Measurements from ENCODE around the gene ASCC3. TPM values are rescaled to one million over a fixed set of nuclear protein-coding genes. Genes with fewer than 3 reads are reported as not detected.
A peak's percentile ranks its signal among the peaks of the same experiment; 100 is the strongest.

Gene ASCC3, protein sequence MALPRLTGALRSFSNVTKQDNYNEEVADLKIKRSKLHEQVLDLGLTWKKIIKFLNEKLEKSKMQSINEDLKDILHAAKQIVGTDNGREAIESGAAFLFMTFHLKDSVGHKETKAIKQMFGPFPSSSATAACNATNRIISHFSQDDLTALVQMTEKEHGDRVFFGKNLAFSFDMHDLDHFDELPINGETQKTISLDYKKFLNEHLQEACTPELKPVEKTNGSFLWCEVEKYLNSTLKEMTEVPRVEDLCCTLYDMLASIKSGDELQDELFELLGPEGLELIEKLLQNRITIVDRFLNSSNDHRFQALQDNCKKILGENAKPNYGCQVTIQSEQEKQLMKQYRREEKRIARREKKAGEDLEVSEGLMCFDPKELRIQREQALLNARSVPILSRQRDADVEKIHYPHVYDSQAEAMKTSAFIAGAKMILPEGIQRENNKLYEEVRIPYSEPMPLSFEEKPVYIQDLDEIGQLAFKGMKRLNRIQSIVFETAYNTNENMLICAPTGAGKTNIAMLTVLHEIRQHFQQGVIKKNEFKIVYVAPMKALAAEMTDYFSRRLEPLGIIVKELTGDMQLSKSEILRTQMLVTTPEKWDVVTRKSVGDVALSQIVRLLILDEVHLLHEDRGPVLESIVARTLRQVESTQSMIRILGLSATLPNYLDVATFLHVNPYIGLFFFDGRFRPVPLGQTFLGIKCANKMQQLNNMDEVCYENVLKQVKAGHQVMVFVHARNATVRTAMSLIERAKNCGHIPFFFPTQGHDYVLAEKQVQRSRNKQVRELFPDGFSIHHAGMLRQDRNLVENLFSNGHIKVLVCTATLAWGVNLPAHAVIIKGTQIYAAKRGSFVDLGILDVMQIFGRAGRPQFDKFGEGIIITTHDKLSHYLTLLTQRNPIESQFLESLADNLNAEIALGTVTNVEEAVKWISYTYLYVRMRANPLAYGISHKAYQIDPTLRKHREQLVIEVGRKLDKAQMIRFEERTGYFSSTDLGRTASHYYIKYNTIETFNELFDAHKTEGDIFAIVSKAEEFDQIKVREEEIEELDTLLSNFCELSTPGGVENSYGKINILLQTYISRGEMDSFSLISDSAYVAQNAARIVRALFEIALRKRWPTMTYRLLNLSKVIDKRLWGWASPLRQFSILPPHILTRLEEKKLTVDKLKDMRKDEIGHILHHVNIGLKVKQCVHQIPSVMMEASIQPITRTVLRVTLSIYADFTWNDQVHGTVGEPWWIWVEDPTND (N-terminal part only)
- total RNA-seq (32.6 TPM), polyA plus RNA-seq (14.5 TPM)
- long read RNA-seq, donor 1 = 0 reads
- long read RNA-seq, donor 2 = 0 reads
- long read RNA-seq, donor 3, partial matches to known transcripts = 0 of 4 reads
- long read RNA-seq, donor 3, other reads (novel, unspliced or antisense) = 0 of 4 reads
- long read RNA-seq, donor 4, partial matches to known transcripts = 0 of 2 reads
- long read RNA-seq, donor 4, other reads (novel, unspliced or antisense) = 0 of 2 reads
- long read RNA-seq, donor 5, partial matches to known transcripts = 0 of 2 reads
- long read RNA-seq, donor 5, other reads (novel, unspliced or antisense) = 0 of 2 reads
- long read RNA-seq, donor 6, partial matches to known transcripts = 0 of 1 reads
- long read RNA-seq, donor 6, other reads (novel, unspliced or antisense) = 0 of 1 reads
- long read RNA-seq, donor 7, full-length matches to known transcripts = 4 of 4 reads
- long read RNA-seq, donor 7, partial matches to known transcripts = 0 of 4 reads
- long read RNA-seq, donor 7, other reads (novel, unspliced or antisense) = 0 of 4 reads
- long read RNA-seq, donor 8, full-length matches to known transcripts = 3 of 3 reads
- long read RNA-seq, donor 8, partial matches to known transcripts = 0 of 3 reads
- long read RNA-seq, donor 8, other reads (novel, unspliced or antisense) = 0 of 3 reads
- long read RNA-seq, donor 9, full-length matches to known transcripts = 1 of 1 reads
- long read RNA-seq, donor 9, partial matches to known transcripts = 0 of 1 reads
- long read RNA-seq, donor 9, other reads (novel, unspliced or antisense) = 0 of 1 reads
- long read RNA-seq, donor 10, partial matches to known transcripts = 0 of 2 reads
- long read RNA-seq, donor 10, other reads (novel, unspliced or antisense) = 0 of 2 reads

- under 1% methylated on average over 83 of the region's 83 CpGs for WGBS
- Histone ChIP-seq H3K9me3 (ENCODE audit: control insufficient read depth in 2 of 2, insufficient read depth in 1 of 2, low read length in 1 of 2) (no peaks in the 10 kb centered on the region), H3K4me3 (ENCODE audit: low read length in 2 of 2) (peak within 1 kb of the TSS; percentile 65 to 92), H3K4me1 (ENCODE audit: control insufficient read depth in 2 of 2, insufficient read depth in 2 of 2, low read length in 2 of 2) (peaks cover 3 to 4% of the 10 kb centered on the region in 2 donors), H3K27ac (ENCODE audit: low read depth in 1 of 2, low read length in 1 of 2) (peak within 1 kb of the TSS; percentile 92 to 94), H3K36me3 (ENCODE audit: control insufficient read depth in 2 of 2, insufficient read depth in 2 of 2, low read length in 1 of 2) (no peaks in the 10 kb centered on the region), H3K27me3 (ENCODE audit: control insufficient read depth in 2 of 2, insufficient read depth in 1 of 2, low read length in 1 of 2) (no peaks in the 10 kb centered on the region)
- DNase-seq (ENCODE audit: low read depth in 6 of 9, low spot score in 9 of 9) = peak; percentile 59 to 92 (median 83)
These were observed at the start of gene ASCC3 for GRCh38 chr6:100880853-100881706. TSS of gene ASCC3 (minus strand) at chr6:100881329. CDS start at chr6:100867997, 13,332 bp downstream.

DNA sequence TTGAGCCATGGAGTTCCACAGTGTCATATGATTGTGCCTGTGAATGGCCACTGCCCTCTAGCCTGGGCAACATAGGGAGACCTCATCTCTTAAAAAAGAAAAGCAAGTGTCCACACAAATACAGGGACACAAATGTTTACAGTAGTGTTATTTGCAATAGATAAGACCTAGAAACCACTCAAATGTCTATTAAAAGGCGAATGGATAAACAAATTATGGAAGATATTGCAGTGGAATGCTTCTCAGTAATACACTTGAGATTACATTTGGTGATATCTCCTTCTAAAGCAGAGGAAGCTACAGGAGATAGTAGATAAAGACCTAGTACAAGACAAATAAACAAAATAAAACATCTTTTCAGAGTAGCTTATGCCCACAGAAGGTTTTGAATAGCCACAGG, 44.6 kb upstream of the ASCC3 start:
- Histone ChIP-seq H3K4me1 (ENCODE audit: control insufficient read depth in 2 of 2, insufficient read depth in 2 of 2, low read length in 2 of 2) (no peaks in the 10 kb centered on the region), H3K4me3 (ENCODE audit: low read length in 2 of 2) (no peak overlapping the region), H3K9me3 (ENCODE audit: control insufficient read depth in 2 of 2, insufficient read depth in 1 of 2, low read length in 1 of 2) (no peaks in the 10 kb centered on the region), H3K36me3 (ENCODE audit: control insufficient read depth in 2 of 2, insufficient read depth in 2 of 2, low read length in 1 of 2) (no peaks in the 10 kb centered on the region), H3K27ac (ENCODE audit: low read depth in 1 of 2, low read length in 1 of 2) (no peak overlapping the region), H3K27me3 (ENCODE audit: control insufficient read depth in 2 of 2, insufficient read depth in 1 of 2, low read length in 1 of 2) (no peaks in the 10 kb centered on the region)
- no peak for DNase-seq (ENCODE audit: low read depth in 6 of 9, low spot score in 9 of 9)
- WGBS = 90% methylated on average over 1 of the region's 1 CpG

DNA sequence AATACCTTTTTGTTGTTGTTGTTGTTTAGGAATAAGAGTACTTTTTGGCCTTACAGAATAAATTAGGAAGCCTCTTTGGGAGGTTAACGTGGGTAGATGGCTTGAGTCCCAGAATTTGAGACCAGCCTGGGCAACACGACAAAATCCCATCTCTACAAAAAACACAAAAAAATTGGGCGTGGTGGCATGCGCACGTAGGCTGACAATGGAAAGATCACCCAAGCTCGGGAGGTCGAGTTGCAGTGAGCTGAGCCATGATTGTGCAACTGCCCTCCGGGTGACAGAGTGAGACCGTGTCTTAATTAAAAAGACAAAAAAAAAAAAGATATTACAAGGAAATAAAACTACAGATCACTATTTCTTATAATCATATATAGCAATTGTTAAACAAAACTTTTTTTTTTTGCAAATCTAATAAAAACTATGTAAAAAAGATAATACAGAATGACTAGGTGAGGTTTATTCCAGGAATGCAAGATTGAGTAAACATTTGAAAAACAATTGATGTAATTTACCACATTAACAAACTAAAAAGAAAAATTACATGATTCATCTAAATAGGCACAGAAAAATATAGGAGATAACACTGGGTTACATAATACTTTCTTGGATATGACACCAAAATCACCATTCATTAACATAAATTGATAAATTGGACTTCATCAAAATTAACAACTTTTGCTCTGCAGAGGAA, 43.6 kb upstream of the ASCC3 start:
- no peak for DNase-seq (ENCODE audit: low read depth in 6 of 9, low spot score in 9 of 9)
- WGBS = 91% methylated on average over 9 of the region's 9 CpGs
- no peaks in the 10 kb centered on the region for H3K4me1 ChIP-seq (ENCODE audit: control insufficient read depth in 2 of 2, insufficient read depth in 2 of 2, low read length in 2 of 2)
- no peak overlapping the region for H3K27ac ChIP-seq (ENCODE audit: low read depth in 1 of 2, low read length in 1 of 2)
- no peaks in the 10 kb centered on the region for H3K36me3 ChIP-seq (ENCODE audit: control insufficient read depth in 2 of 2, insufficient read depth in 2 of 2, low read length in 1 of 2)
- H3K4me3 ChIP-seq (ENCODE audit: low read length in 2 of 2) = no peak overlapping the region
- H3K27me3 ChIP-seq (ENCODE audit: control insufficient read depth in 2 of 2, insufficient read depth in 1 of 2, low read length in 1 of 2) = no peaks in the 10 kb centered on the region
- H3K9me3 ChIP-seq (ENCODE audit: control insufficient read depth in 2 of 2, insufficient read depth in 1 of 2, low read length in 1 of 2) = no peaks in the 10 kb centered on the region

- H3K9me3 ChIP-seq (ENCODE audit: control insufficient read depth in 2 of 2, insufficient read depth in 1 of 2, low read length in 1 of 2) = no peaks in the 10 kb centered on the region
- no peak for DNase-seq (ENCODE audit: low read depth in 6 of 9, low spot score in 9 of 9)
- no peak overlapping the region for H3K27ac ChIP-seq (ENCODE audit: low read depth in 1 of 2, low read length in 1 of 2)
- no peak overlapping the region for H3K4me3 ChIP-seq (ENCODE audit: low read length in 2 of 2)
- no peaks in the 10 kb centered on the region for H3K27me3 ChIP-seq (ENCODE audit: control insufficient read depth in 2 of 2, insufficient read depth in 1 of 2, low read length in 1 of 2)
- no peaks in the 10 kb centered on the region for H3K36me3 ChIP-seq (ENCODE audit: control insufficient read depth in 2 of 2, insufficient read depth in 2 of 2, low read length in 1 of 2)
- H3K4me1 ChIP-seq (ENCODE audit: control insufficient read depth in 2 of 2, insufficient read depth in 2 of 2, low read length in 2 of 2) = no peaks in the 10 kb centered on the region
- WGBS = 84% methylated on average over 3 of the region's 3 CpGs
These were observed 42.5 kb upstream of the ASCC3 start for GRCh38 chr6:100923481-100924165.

DNA sequence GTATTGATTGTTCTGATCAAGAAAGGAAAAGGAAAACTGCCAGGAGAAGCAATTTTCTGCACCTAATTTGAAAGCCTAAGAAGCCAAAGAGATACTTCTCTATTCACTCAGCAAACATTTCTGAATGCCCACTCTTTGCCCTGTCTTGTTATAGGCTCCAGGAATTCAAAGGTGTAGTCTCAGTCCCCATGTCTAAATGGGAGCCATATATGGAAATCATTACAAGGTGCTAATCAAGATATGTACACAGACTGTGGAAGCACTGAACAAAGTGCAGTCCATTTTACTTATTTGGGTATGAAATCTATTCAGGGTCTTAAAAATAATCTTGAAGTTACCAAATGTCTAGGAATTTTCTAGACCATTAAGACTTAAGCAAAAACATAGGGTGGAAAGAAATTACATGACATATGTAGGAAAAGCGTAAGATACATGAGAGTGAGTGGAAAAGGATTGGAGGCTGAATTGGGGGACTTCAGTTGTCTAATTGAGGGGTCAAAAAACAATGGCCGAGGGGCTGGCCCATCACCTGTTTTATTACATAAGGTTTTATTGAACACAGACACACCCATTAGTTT, 39.0 kb upstream of the ASCC3 start:
- 94% methylated on average over 2 of the region's 2 CpGs for whole genome bisulfite sequencing
- H3K27ac ChIP-seq (ENCODE audit: low read depth in 1 of 2, low read length in 1 of 2) = no peak overlapping the region
- no peaks in the 10 kb centered on the region for H3K27me3 ChIP-seq (ENCODE audit: control insufficient read depth in 2 of 2, insufficient read depth in 1 of 2, low read length in 1 of 2)
- no peaks in the 10 kb centered on the region for H3K9me3 ChIP-seq (ENCODE audit: control insufficient read depth in 2 of 2, insufficient read depth in 1 of 2, low read length in 1 of 2)
- no peaks in the 10 kb centered on the region for H3K36me3 ChIP-seq (ENCODE audit: control insufficient read depth in 2 of 2, insufficient read depth in 2 of 2, low read length in 1 of 2)
- no peak overlapping the region for H3K4me3 ChIP-seq (ENCODE audit: low read length in 2 of 2)
- DNase-seq (ENCODE audit: low read depth in 6 of 9, low spot score in 9 of 9) = no peak
- no peaks in the 10 kb centered on the region for H3K4me1 ChIP-seq (ENCODE audit: control insufficient read depth in 2 of 2, insufficient read depth in 2 of 2, low read length in 2 of 2)

DNA sequence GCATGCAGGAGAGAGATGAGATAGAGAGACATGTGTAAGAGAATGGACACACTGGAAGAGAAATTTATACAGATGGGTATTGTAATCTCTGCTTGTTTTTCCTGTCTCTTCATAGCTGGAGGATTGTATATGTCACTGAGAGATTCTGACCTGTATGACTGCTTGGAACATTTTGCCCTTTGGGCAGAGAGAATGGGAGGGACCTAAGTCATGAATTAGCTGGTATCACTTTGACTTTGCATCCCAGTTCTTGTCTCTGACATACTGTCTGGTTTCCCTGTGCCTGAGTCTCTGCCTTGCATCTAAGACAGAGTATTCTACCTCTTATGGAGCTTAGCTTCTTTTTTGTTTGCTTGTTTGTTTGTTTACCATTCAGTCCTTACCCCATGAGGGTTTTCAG, 37.0 kb upstream of the ASCC3 start:
- no peaks in the 10 kb centered on the region for H3K9me3 ChIP-seq (ENCODE audit: control insufficient read depth in 2 of 2, insufficient read depth in 1 of 2, low read length in 1 of 2)
- DNase-seq (ENCODE audit: low read depth in 6 of 9, low spot score in 9 of 9) = no peak
- H3K27ac ChIP-seq (ENCODE audit: low read depth in 1 of 2, low read length in 1 of 2) = no peak overlapping the region
- no peaks in the 10 kb centered on the region for H3K27me3 ChIP-seq (ENCODE audit: control insufficient read depth in 2 of 2, insufficient read depth in 1 of 2, low read length in 1 of 2)
- H3K36me3 ChIP-seq (ENCODE audit: control insufficient read depth in 2 of 2, insufficient read depth in 2 of 2, low read length in 1 of 2) = no peaks in the 10 kb centered on the region
- no peaks in the 10 kb centered on the region for H3K4me1 ChIP-seq (ENCODE audit: control insufficient read depth in 2 of 2, insufficient read depth in 2 of 2, low read length in 2 of 2)
- H3K4me3 ChIP-seq (ENCODE audit: low read length in 2 of 2) = no peak overlapping the region

Data from thymus (tissue), 14 donors.